GM12892 (cell line): ENCODE measurements around the gene RTN4RL1.

Experiments used
- POLR2A ChIP-seq: IDR thresholded peaks from 2 replicates; pipeline ENCODE4 v1.6.1; 2011; ENCODE audit warnings: low read depth, low read length, control low read depth
- TAF1 ChIP-seq: IDR thresholded peaks from 2 replicates; pipeline ENCODE4 v1.6.1; 2011; ENCODE audit warnings: low read depth, mild to moderate bottlenecking, control low read depth, low read length, borderline replicate concordance

DNA sequence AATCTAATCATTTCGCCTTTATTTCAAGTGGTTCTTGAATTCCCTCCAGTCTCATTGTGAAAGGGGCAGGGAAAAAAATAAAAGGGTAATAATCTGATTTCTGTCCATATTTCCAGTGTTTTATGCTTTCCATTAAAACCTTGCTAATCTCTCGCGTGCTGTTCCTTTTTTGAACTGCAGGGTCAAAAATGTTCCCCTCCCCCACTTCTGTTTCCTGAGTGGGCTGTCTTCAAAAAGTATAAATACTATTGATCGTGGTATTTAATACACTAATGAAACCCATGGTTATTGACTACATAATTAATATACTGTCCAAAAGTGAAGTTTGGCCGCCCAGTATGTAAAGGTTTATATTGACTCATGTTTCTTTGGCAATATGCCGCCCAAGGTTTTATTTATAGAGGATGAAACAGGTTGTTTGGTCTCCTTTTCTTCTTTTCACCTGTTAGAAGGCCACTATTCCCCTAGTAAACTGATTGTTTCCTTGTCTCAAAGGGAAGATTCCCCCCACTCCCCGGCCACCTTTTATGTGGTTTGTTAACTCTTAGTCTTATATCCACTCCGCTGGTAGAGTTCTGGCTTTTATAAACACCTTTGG, 125.6 kb downstream of the RTN4RL1 start:
- TF ChIP-seq POLR2A: no peak
- no peak for TF ChIP-seq TAF1
